ENCODE measurements around the gene PRUNE2.

Gene PRUNE2

DNA sequence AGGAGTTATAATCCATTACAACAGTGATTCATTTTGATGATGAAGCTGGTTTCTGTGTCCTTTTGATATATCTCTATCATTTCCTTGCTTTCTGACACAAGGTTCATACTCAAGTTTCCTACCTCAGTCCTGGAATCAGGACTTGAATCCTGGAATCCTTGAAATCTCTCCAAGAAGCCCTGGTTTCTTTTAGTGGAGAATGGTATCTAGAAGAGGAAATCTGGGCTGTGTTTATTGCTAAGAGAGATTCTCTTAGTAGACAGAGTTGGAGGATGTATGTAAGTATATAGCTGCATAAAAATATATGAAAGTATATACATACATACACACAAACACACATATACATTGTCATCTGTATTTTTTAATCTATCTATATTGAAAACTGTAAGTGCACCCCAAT is 332.5 kb downstream of the PRUNE2 start:
- CTCF ChIA-PET: no interaction called here
- DNase-seq (ENCODE audit: low read depth, low spot score): no peak
- no peak overlapping the region for H3K4me3 ChIP-seq (ENCODE audit: low read depth, low read length)
- TF ChIP-seq, protein P1, sequence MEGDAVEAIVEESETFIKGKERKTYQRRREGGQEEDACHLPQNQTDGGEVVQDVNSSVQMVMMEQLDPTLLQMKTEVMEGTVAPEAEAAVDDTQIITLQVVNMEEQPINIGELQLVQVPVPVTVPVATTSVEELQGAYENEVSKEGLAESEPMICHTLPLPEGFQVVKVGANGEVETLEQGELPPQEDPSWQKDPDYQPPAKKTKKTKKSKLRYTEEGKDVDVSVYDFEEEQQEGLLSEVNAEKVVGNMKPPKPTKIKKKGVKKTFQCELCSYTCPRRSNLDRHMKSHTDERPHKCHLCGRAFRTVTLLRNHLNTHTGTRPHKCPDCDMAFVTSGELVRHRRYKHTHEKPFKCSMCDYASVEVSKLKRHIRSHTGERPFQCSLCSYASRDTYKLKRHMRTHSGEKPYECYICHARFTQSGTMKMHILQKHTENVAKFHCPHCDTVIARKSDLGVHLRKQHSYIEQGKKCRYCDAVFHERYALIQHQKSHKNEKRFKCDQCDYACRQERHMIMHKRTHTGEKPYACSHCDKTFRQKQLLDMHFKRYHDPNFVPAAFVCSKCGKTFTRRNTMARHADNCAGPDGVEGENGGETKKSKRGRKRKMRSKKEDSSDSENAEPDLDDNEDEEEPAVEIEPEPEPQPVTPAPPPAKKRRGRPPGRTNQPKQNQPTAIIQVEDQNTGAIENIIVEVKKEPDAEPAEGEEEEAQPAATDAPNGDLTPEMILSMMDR (IDR thresholded peaks at IDR 0.05; ENCODE audit: insufficient read depth, low read length, missing control alignments): no peak
- POLR2A ChIA-PET: no interaction called here

DNA sequence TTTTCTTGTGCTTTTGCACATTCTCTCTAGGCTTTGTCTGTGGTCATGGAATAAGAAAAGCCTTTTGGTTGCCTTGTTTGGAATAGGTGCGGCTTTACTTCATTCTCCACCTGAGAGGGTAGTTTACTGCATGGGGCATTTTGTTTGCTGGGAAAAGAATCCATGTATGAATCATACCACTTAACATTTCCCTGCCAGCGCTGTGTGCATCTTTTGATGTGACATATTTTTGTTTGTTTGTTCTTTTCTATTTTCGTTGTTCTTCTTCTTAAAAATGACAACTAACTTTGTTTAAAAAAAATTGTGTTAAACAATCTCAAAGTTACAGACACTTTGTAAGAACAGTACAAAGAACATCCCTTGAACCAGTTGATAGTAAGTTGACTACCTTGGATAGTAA is 333.8 kb downstream of the PRUNE2 start:
- H3K4me3 ChIP-seq (ENCODE audit: low read depth, low read length): no peak overlapping the region
- no peak for DNase-seq (ENCODE audit: low read depth, low spot score)
- ChIA-PET CTCF (no interaction called here), POLR2A (no interaction called here)
- TF ChIP-seq, protein P1 (IDR thresholded peaks at IDR 0.05; ENCODE audit: insufficient read depth, low read length, missing control alignments): no peak

DNA sequence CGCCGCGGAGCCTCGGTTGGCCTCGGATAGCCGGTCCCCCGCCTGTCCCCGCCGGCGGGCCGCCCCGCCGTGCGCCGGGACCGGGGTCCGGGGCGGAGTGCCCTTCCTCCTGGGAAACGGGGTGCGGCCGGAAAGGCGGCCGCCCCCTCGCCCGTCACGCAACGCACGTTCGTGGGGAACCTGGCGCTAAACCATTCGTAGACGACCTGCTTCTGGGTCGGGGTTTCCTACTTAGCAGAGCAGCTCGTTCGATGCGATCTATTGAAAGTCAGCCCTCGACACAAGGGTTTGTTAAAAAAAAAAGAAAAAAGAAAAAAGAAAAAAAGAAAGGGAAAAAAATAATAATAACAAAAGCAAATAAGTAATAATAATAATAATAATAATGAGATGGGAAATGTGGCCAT is 334.2 kb downstream of the PRUNE2 start:
- POLR2A ChIA-PET: no interaction called here
- no peak for DNase-seq (ENCODE audit: low read depth, low spot score)
- H3K4me3 ChIP-seq (ENCODE audit: low read depth, low read length): peak overlapping the region; percentile 15
- TF ChIP-seq, protein P1 (IDR thresholded peaks at IDR 0.05; ENCODE audit: insufficient read depth, low read length, missing control alignments): no peak
- CTCF ChIA-PET: no interaction called here

DNA sequence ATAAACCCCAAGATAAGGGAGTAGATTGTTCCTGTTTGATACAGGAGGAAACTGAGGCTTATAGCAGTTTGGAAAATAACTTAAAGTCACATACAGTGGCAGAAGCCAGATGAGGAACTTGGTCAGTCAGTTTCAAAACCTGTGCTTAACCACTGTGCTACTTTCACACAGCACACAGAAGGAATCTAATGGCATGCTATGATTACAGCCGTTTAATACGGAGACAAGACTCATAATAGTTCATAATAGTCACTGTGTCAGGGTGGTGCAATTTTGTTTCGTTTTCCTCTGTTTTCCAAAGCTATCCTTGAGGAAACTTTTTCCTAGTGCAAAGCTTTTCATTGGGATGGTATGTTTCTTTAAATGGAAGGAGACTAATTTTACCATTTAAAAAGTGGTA is 334.6 kb downstream of the PRUNE2 start:
- DNase-seq (ENCODE audit: low read depth, low spot score): no peak
- 0 out of 2 replicates have a peak overlapping the region, but pooled peaks have one; percentile 15 for H3K4me3 ChIP-seq (ENCODE audit: low read depth, low read length)
- ChIA-PET POLR2A (no interaction called here), CTCF (no interaction called here)
- TF ChIP-seq, protein P1 (IDR thresholded peaks at IDR 0.05; ENCODE audit: insufficient read depth, low read length, missing control alignments): no peak

DNA sequence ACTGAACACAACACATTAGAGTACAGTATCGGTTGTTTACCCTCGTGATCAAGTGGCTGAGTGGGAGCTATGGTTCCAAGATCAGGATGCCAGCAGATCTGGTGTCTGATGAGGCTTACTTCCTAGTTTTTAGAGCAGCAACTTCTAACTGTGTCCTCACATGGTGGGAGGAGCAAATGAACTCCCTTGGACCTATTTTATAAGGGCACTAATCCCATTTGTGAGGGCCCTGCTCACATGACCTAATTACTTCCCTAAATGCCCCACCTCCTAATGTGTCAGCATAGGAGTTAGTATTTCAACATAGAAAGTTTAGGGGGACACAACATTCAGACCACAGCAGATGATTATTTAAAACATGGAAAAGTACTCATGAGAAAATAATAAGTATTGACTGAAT is 335.1 kb downstream of the PRUNE2 start:
- ChIA-PET POLR2A (no interaction called here), CTCF (no interaction called here)
- H3K4me3 ChIP-seq (ENCODE audit: low read depth, low read length): no peak overlapping the region

DNA sequence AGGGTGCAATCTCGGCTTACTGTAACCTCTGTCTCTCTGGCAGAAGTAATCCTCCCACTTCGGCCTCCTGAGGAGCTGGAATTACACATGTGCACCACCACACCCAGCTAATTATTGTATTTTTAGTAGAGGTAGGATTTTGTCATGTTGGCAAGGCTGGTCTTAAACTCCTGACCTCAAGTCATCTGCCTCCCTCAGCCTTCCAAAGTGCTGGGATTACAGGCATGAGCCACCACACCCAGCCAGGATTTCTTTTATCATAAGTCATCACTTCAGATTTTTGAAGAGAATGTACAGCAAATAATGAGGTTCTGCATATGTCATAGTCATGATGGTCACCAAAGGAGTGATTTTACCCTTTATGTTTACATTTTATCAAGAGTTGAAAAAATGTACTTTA is 338.8 kb downstream of the PRUNE2 start:
- TF ChIP-seq, protein P1 (IDR thresholded peaks at IDR 0.05; ENCODE audit: insufficient read depth, low read length, missing control alignments): no peak
- no peak overlapping the region for H3K4me3 ChIP-seq (ENCODE audit: low read depth, low read length)
- DNase-seq (ENCODE audit: low read depth, low spot score): no peak
- CTCF ChIA-PET: no interaction called here
- POLR2A ChIA-PET: interaction anchor here (0.6 kb wide), 1 partner anchor 173 kb away, joined by 4 read pairs; the partner anchor contains the start of gene RFK

More for the DNA sequence above, 335.1 kb downstream of the PRUNE2 start:
- no peak for DNase-seq (ENCODE audit: low read depth, low spot score)
- TF ChIP-seq, protein P1 (IDR thresholded peaks at IDR 0.05; ENCODE audit: insufficient read depth, low read length, missing control alignments): no peak

All from AG04449 (cell line).